Tracheal epithelial cell (primary cell): Measurements from ENCODE around the gene OR2D2. TPM values are rescaled to one million over a fixed set of nuclear protein-coding genes. Genes with fewer than 3 reads are reported as not detected.

Experiments used
- total RNA-seq: library from RNA; depleted of rRNA; stranded (reverse); fragments of >200 nt; gene quantifications from 2 replicates; pipeline ENCODE4 v1.2.1, GENCODE V29; 2014

OR2D2 gene
- total RNA-seq, result not detected in 2 replicates

GRCh38 chr11:6892400-6892799 is at the start of gene OR2D2:
Gene OR2D2, minus strand, starts transcription at chr11:6892500. Its CDS starts 0 bp downstream, at chr11:6892500.

DNA sequence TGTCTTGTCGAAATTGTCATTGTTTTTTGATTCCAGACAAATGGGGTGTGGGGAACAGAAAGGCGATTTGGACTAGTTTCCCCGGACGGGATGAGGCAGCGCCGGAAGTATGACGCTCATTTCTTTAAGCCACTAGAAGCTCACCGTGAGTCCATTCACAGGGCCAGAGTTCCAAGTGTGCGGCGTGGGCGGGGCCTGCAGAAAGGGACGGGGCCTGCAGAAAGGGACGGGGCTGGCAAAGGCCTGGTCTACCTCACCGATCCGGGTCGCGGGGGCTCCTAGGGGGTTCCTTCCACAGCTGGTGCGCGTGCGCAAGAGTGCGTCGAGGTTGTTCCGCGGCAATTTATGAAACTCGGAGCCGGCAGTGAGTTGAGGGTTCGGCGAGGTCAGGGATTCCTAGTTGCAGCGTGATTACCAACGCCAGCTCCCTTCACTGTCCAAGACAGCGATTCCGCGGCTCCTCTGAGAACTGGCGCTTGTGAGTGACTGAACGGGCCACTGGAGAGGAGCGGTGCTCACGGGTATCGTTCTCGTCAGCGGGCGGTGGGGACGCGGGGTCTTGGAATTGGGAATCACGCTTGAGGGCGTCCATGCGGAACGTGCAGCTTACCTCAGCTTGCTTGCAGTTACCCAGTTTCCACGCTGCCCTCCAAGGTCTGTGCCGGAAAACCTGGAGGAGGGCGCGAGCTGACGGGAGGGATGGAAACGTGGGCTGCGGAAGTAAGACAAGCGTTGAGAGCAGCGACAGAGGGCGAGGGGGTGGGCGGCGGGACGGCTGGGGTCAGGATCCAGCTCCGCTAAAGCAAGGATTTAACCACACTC is 34.1 kb upstream of the OR2D2 start, which contains the start of gene ZNF215:
ZNF215 (plus strand) TSS at position 219 of the 822 bp plus-strand sequence. CDS start 5,847 bp downstream, outside the sequence.

DNA sequence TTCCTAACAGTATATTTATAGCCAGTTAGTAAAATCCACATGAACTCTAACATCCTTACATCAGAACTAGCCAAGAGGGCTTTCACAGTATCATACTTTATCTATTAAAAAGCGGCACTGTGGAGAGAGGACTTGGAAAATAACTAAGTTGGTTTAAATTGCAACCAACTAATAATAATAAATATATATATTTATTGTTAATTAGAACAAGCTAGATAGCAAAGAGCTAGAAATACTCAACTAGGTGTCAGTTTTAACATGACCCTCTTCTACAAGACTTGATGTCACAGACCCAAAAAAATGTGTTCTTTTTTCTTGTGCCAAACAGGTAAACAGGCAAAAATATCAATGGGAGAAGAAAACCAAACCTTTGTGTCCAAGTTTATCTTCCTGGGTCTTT is 28.4 kb upstream of the OR2D2 start, which contains the start of gene OR2D3:
OR2D3 (plus strand) TSS at position 301 of the 400 bp plus-strand sequence; CDS start at position 301, 0 bp downstream.

DNA sequence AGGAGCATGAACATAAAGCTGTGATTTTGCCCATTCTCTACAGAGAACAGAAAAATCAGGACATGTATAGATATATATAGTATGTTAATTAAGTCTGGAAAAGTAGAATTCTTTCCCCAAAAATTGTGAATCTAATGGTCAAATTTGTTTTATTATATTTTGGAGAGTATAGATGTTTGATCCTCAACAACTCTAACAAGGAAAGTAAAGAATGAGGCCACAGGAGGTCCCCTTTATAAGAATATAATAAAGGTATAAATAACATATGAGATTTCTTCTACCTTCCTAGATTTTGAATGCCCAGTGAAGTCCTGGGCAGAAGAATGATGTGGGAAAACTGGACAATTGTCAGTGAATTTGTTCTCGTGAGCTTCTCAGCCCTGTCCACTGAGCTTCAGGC is 16.0 kb downstream of the OR2D2 start, which contains the start of gene OR10A4:
OR10A4 (plus strand) TSS at position 301 of the 400 bp plus-strand sequence; CDS start at position 324, 23 bp downstream.

DNA sequence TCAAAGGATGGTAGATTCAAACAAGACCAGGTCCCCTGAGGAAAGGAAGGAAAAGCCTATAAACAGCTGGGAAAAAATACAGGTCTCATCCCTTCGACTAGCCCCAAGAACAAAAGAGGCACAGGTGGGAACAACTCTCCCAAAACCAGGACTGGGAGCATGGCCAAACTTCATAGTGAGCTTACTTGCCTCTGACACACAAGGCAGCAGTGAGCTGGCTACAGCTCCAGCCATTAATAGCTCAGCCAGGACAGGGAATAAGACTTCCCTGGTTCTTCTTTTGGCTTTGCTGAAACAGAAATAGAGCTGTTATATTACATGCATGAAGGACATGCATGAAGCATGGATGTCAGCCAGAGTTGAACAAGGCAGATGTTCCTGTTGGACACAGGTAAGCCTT is 29.3 kb downstream of the OR2D2 start, which contains the start of gene OR10A2:
OR10A2 (plus strand) TSS at position 97 of the 400 bp plus-strand sequence. CDS start 6,698 bp downstream, outside the sequence.

GRCh38 chr11:6845383-6845782 is 46.9 kb downstream of the OR2D2 start, which contains the start of gene OR10A5:
Gene OR10A5, plus strand, starts transcription at chr11:6845683. Its CDS starts 0 bp downstream, at chr11:6845683.

Other genes with a start within 250 kb of the OR2D2 start
- gene DCHS1, start 236.7 kb downstream of the OR2D2 start, total RNA-seq, result 0.21 and 0.24 TPM in 2 replicates
- gene MRPL17, start 209.2 kb downstream of the OR2D2 start, total RNA-seq, result 39.0 and 54.9 TPM in 2 replicates
- under 0.01 TPM in 2 replicates for gene OR2AG2, start 120.5 kb downstream of the OR2D2 start, total RNA-seq
- gene OR2AG1, start 109.5 kb downstream of the OR2D2 start, total RNA-seq, result not detected in 2 replicates
- under 0.01 TPM in 2 replicates for gene OR6A2, start 92.8 kb downstream of the OR2D2 start, total RNA-seq
- not detected in 2 replicates for gene OR10A5, start 46.8 kb downstream of the OR2D2 start, total RNA-seq
- gene OR10A2, start 29.4 kb downstream of the OR2D2 start, total RNA-seq, result under 0.01 TPM in 1 of 2 replicates, not detected in the other
- not detected in 2 replicates for gene OR10A4, start 15.9 kb downstream of the OR2D2 start, total RNA-seq
- not detected in 2 replicates for gene OR2D3, start 28.5 kb upstream of the OR2D2 start, total RNA-seq
- 3.8 and 4.3 TPM in 2 replicates for gene ZNF215, start 33.9 kb upstream of the OR2D2 start, total RNA-seq
- 0.24 and 0.85 TPM in 2 replicates for gene ZNF214, start 127.8 kb upstream of the OR2D2 start, total RNA-seq
- gene NLRP14, start 128.0 kb upstream of the OR2D2 start, total RNA-seq, result 0.24 TPM in 1 of 2 replicates, not detected in the other
- gene RBMXL2, start 196.5 kb upstream of the OR2D2 start, total RNA-seq, result under 0.01 TPM in 1 of 2 replicates, not detected in the other